CD14-positive monocyte (primary cell): ENCODE data around the gene ANK2. TPM values are rescaled to one million over a fixed set of nuclear protein-coding genes. Genes with fewer than 3 reads are reported as not detected.

Experiments
- DNase-seq, 3 donors: peaks; one replicate each; pipeline ENCODE4 v3.0.0-alpha.2; 2011 to 2022
- H2AFZ ChIP-seq: 2 replicates; pipeline ENCODE4 v1.6.0; 2012; ENCODE audit warnings: mild to moderate bottlenecking, low read depth, low read length, inconsistent platforms; ENCODE audit not compliant: insufficient read depth, poor library complexity, severe bottlenecking
- H3K27ac ChIP-seq, 2 donors: 1 replicate in 1 of 2; 2 replicates in 1 of 2; pipeline ENCODE4 v1.5.1; 2012 to 2013; ENCODE audit warnings: low read length in 2 of 2, control low read depth in 1 of 2, inconsistent platforms in 1 of 2, low read depth in 1 of 2, mild to moderate bottlenecking in 1 of 2
- H3K27me3 ChIP-seq, 2 donors: one replicate each; pipeline versions ENCODE4 v1.6.0 to v1.6.1; 2011 to 2013; ENCODE audit warnings: low read length in 2 of 2; ENCODE audit not compliant: control insufficient read depth in 2 of 2, insufficient read depth in 2 of 2
- H3K36me3 ChIP-seq, 2 donors: replicated peaks in 1 of 2; 1 replicate in 1 of 2; 2 replicates in 1 of 2; pipeline versions ENCODE4 v1.5.1 to v1.6.1; 2012 to 2013; ENCODE audit warnings: low read length in 2 of 2, control low read depth in 1 of 2, inconsistent platforms in 1 of 2, mild to moderate bottlenecking in 1 of 2; ENCODE audit not compliant: insufficient read depth in 2 of 2, control insufficient read depth in 1 of 2
- H3K4me1 ChIP-seq, 2 donors: 1 replicate in 1 of 2; 2 replicates in 1 of 2; pipeline versions ENCODE4 v1.5.1 to v1.6.1; 2012 to 2013; ENCODE audit warnings: low read length in 2 of 2, control low read depth in 1 of 2, inconsistent platforms in 1 of 2, mild to moderate bottlenecking in 1 of 2, moderate library complexity in 1 of 2; ENCODE audit not compliant: insufficient read depth in 2 of 2, control insufficient read depth in 1 of 2
- H3K4me2 ChIP-seq: replicated peaks from 2 replicates; pipeline ENCODE3; 2012; ENCODE audit warnings: low read length, moderate library complexity, mild to moderate bottlenecking; ENCODE audit not compliant: poor library complexity, severe bottlenecking; ENCODE audit errors: extremely low read depth
- H3K4me3 ChIP-seq, 3 experiments: fragments of 200-600 bp in 1 of 3; sonication (generic) in 1 of 3; replicated peaks in 1 of 3; 1 replicate in 2 of 3; 2 replicates in 1 of 3; pipeline ENCODE4 v1.5.1; 2011 to 2013; ENCODE audit warnings: low read length in 3 of 3, mild to moderate bottlenecking in 3 of 3, control low read depth in 2 of 3, low read depth in 2 of 3, inconsistent platforms in 1 of 3, moderate library complexity in 1 of 3
- H3K79me2 ChIP-seq: 2 replicates; pipeline ENCODE4 v1.6.0; 2012; ENCODE audit warnings: mild to moderate bottlenecking, control low read depth, inconsistent platforms, low read length, moderate library complexity; ENCODE audit not compliant: insufficient read depth
- H3K9ac ChIP-seq: 2 replicates; pipeline ENCODE4 v1.6.0; 2017; ENCODE audit warnings: low read length, mild to moderate bottlenecking; ENCODE audit not compliant: insufficient read depth, poor library complexity, severe bottlenecking
- H3K9me3 ChIP-seq, 2 donors: replicated peaks in 1 of 2; 1 replicate in 1 of 2; 2 replicates in 1 of 2; pipeline versions ENCODE4 v1.5.1 to v1.6.1; 2012 to 2013; ENCODE audit warnings: low read length in 2 of 2, control low read depth in 1 of 2; ENCODE audit not compliant: control insufficient read depth in 1 of 2, insufficient read depth in 1 of 2
- H4K20me1 ChIP-seq: 2 replicates; pipeline ENCODE4 v1.6.0; 2012; ENCODE audit warnings: mild to moderate bottlenecking, low read length, control low read depth, moderate library complexity; ENCODE audit not compliant: insufficient read depth
- H3K27ac Mint-ChIP-seq, 7 donors: one replicate each; pipeline ENCODE4 v1.8.0; 2020; ENCODE audit warnings: mild to moderate bottlenecking in 7 of 7, mixed read lengths in 7 of 7, moderate library complexity in 6 of 7, inconsistent platforms in 2 of 7
- H3K27me3 Mint-ChIP-seq, 3 donors: one replicate each; pipeline ENCODE4 v1.8.0; 2021 to 2022; ENCODE audit warnings: low read depth in 3 of 3, mild to moderate bottlenecking in 3 of 3, mixed read lengths in 3 of 3, moderate library complexity in 3 of 3, inconsistent platforms in 1 of 3
- H3K36me3 Mint-ChIP-seq, 2 donors: one replicate each; pipeline ENCODE4 v1.8.0; 2020; ENCODE audit warnings: mixed read lengths in 2 of 2, inconsistent platforms in 1 of 2, mild to moderate bottlenecking in 1 of 2
- H3K4me1 Mint-ChIP-seq: one replicate; pipeline ENCODE4 v1.8.0; 2020; ENCODE audit warnings: mild to moderate bottlenecking, mixed read lengths
- H3K4me3 Mint-ChIP-seq, 2 donors: one replicate each; pipeline ENCODE4 v1.8.0; 2020; ENCODE audit warnings: mild to moderate bottlenecking in 2 of 2, mixed read lengths in 2 of 2, moderate library complexity in 1 of 2
- H3K9me3 Mint-ChIP-seq, 7 donors: one replicate each; pipeline ENCODE4 v1.8.0; 2020 to 2022; ENCODE audit warnings: mixed read lengths in 7 of 7, mild to moderate bottlenecking in 6 of 7, moderate library complexity in 6 of 7, inconsistent platforms in 2 of 7
- CTCF ChIP-seq: fragments of 200-600 bp; IDR thresholded peaks from one replicate; pipeline ENCODE4 v1.8.0; 2022; ENCODE audit warnings: antibody characterized with exemption, mild to moderate bottlenecking
- WGBS: methylation state at CpG from one replicate; pipeline ENCODE4 v1.1.5; 2013; ENCODE audit warnings: missing lambda C conversion rate; ENCODE audit not compliant: insufficient coverage; 5-methylcytosine and 5-hydroxymethylcytosine counted together
- intact Hi-C, 2 donors: fragments of 100-400 bp; cut with micrococcal nuclease; formaldehyde crosslinking; loops; one replicate each; pipeline versions ENCODE4 v1.15.0 to v1.15.1; 2023
- polyA plus RNA-seq, 3 donors: library from polyadenylated mRNA; depleted of rRNA in 1 of 3; unstranded in 2 of 3; stranded (reverse) in 1 of 3; fragments of 300-500 nt in 2 of 3; fragments of >200 nt in 1 of 3; fragmentation: Illumina TruSeq in 2 of 3; gene quantifications; 1 replicate in 2 of 3; 2 replicates in 1 of 3; pipeline ENCODE4 v1.2.3, GENCODE V29; 2012 to 2021

Gene ANK2
- polyA plus RNA-seq, 3 donors = not detected

GRCh38 chr4:113256946-113257345, 207.5 kb downstream of the ANK2 start:
- H3K4me3 ChIP-seq = no peak overlapping the region
- no peak overlapping the region for H3K27ac ChIP-seq
- Mint-ChIP-seq H3K9me3 (peaks cover 0 to 2% (median 0%) of the 10 kb centered on the region in 7 donors), H3K4me1 (no peaks in the 10 kb centered on the region), H3K27ac (no peak overlapping the region), H3K27me3 (peaks cover 0 to 3% (median 0%) of the 10 kb centered on the region in 3 donors), H3K4me3 (no peak overlapping the region), H3K36me3 (no peaks in the 10 kb centered on the region)
- H4K20me1 ChIP-seq = no peaks in the 10 kb centered on the region
- no peak for TF ChIP-seq CTCF
- H2AFZ ChIP-seq = no peak overlapping the region
- H3K4me2 ChIP-seq = no peak overlapping the region
- H3K4me1 ChIP-seq = no peaks in the 10 kb centered on the region
- no peak for DNase-seq
- no peaks in the 10 kb centered on the region for H3K79me2 ChIP-seq
- no peaks in the 10 kb centered on the region for H3K36me3 ChIP-seq
- 93% methylated on average over 2 of the region's 5 CpGs for WGBS
- H3K9ac ChIP-seq = no peak overlapping the region
- no peaks in the 10 kb centered on the region for H3K9me3 ChIP-seq
- intact Hi-C loops = no loop called here
- H3K27me3 ChIP-seq = no peaks in the 10 kb centered on the region

- Histone ChIP-seq H3K4me2 (no peak overlapping the region), H3K36me3 (no peaks in the 10 kb centered on the region), H2AFZ (no peak overlapping the region), H3K27ac (no peak overlapping the region), H3K79me2 (no peaks in the 10 kb centered on the region), H3K27me3 (no peaks in the 10 kb centered on the region), H4K20me1 (no peaks in the 10 kb centered on the region), H3K4me1 (no peaks in the 10 kb centered on the region), H3K9me3 (no peaks in the 10 kb centered on the region), H3K4me3 (no peak overlapping the region), H3K9ac (no peak overlapping the region)
- H3K27me3 Mint-ChIP-seq = peaks cover 0 to 6% (median 0%) of the 10 kb centered on the region in 3 donors
- WGBS = 100% methylated on average over 1 of the region's 4 CpGs
- intact Hi-C loops = no loop called here
- peaks cover 0 to 2% (median 0%) of the 10 kb centered on the region in 7 donors for H3K9me3 Mint-ChIP-seq
- no peaks in the 10 kb centered on the region for H3K36me3 Mint-ChIP-seq
- no peak for TF ChIP-seq CTCF
- no peak for DNase-seq
- H3K4me3 Mint-ChIP-seq = no peak overlapping the region
- no peaks in the 10 kb centered on the region for H3K4me1 Mint-ChIP-seq
- H3K27ac Mint-ChIP-seq = no peak overlapping the region
These were observed 211.2 kb downstream of the ANK2 start for GRCh38 chr4:113260688-113261087.
